WI38 (cell line): ENCODE data around the gene ACYP2.

ENCODE experiments used
- H3K4me3 ChIP-seq: 2 replicates; pipeline ENCODE4 v1.5.1; 2011; ENCODE audit warnings: low read depth, mild to moderate bottlenecking, control low read depth, low read length
- TF ChIP-seq, protein P1 (sequence below): IDR thresholded peaks from 2 replicates; pipeline ENCODE4 v1.5.1; 2012; ENCODE audit warnings: low read depth, mild to moderate bottlenecking, control low read depth, low read length

The ACYP2 gene

DNA sequence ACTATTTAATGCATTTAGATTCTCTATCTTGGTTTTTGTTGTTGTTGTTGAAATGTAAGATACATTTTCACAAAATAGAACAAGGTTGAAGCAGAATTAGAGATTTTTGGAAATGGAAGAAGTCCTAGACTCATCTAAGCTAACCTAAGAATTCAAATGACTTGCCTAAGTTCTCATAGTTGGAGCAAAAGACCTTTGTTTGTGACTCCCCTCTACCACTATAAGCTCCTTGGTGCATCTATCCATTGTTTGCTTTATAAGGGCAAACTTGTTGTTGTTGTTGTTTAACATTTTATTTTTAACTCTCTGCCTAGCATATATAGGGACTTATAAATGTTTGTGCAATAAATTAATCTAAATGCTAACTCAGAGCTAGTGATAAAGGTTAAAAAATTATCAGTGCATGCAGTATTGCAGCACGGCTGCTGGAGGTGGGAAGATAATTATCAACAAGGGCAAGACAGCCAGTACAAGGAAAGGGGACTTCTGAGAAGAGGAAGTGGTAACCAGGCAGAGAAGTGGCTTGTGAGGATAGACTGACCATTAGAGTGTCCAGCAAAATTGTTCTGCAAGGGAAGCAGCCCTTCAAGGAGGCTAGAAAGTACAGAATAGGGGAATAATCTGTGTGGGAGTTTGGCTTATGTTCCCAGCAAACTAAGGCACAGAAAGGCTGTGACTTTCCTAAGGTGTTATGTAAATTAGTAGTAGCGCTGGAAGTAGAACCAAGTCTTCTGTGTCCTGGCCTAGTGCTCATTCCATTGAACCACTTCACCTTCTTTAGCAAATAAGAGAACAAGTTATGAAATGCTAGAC is 38.1 kb upstream of the ACYP2 start:
- TF ChIP-seq, protein P1, sequence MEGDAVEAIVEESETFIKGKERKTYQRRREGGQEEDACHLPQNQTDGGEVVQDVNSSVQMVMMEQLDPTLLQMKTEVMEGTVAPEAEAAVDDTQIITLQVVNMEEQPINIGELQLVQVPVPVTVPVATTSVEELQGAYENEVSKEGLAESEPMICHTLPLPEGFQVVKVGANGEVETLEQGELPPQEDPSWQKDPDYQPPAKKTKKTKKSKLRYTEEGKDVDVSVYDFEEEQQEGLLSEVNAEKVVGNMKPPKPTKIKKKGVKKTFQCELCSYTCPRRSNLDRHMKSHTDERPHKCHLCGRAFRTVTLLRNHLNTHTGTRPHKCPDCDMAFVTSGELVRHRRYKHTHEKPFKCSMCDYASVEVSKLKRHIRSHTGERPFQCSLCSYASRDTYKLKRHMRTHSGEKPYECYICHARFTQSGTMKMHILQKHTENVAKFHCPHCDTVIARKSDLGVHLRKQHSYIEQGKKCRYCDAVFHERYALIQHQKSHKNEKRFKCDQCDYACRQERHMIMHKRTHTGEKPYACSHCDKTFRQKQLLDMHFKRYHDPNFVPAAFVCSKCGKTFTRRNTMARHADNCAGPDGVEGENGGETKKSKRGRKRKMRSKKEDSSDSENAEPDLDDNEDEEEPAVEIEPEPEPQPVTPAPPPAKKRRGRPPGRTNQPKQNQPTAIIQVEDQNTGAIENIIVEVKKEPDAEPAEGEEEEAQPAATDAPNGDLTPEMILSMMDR = no peak
- no peak overlapping the region for H3K4me3 ChIP-seq

DNA sequence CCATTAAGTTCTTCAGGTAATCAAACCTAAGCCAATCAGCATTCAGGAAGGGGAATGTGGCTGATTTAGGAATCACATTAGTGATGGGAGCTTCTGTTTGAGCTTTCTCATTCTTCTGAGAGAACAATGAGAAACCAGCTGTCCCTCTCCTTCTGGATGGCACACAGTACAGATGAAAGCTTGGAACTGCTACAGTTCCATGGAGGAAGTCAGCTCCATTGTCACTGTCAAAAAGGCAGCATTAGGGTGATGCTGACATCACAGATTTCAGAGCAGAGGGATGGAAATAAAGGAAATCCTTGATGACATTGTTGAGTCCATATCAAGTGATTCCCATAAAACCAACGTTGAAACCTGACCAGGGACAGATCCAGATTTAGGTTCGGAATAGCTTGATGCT is 36.1 kb upstream of the ACYP2 start:
- no peak overlapping the region for H3K4me3 ChIP-seq
- TF ChIP-seq, protein P1 = no peak

DNA sequence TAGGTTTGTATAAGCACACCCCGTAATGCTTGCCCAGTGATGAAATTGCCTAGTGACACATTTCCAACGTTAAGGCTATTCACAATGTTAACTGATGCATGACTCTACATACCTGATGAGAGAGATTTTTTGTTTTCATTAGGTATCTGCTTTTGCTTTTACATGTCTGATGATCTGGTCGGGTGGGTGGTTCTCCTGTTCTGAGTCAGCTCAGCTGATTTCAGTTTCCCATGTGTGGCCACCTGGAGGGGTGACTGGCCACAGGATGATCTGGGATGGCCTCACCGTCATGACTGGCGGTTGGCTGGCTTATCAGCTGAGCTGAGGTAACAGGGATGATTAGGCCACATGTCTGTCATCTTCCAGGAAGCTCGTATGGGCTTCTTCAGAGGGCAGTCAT is 33.8 kb upstream of the ACYP2 start:
- no peak overlapping the region for H3K4me3 ChIP-seq

DNA sequence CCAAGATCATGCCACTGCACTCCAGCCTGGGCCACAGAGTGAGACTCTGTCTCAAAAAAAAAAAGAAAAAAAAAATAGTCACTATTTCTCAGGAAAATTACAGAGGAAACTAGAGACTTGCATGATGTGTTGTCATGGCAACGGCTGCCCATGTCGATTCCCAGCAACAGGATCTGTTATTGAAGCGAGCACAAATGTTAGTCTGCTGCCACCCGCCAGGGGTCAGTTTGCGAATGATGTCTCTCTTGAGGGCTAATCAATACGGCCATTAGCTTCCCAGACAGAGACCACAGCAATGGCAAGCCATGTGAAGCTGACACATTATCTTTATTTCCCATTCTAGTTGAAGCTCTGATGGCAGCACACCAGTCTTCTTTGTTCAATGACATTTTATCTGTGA is 32.4 kb upstream of the ACYP2 start:
- TF ChIP-seq, protein P1 = no peak
- no peak overlapping the region for H3K4me3 ChIP-seq

More for the DNA sequence above, 33.8 kb upstream of the ACYP2 start:
- TF ChIP-seq, protein P1 = no peak

DNA sequence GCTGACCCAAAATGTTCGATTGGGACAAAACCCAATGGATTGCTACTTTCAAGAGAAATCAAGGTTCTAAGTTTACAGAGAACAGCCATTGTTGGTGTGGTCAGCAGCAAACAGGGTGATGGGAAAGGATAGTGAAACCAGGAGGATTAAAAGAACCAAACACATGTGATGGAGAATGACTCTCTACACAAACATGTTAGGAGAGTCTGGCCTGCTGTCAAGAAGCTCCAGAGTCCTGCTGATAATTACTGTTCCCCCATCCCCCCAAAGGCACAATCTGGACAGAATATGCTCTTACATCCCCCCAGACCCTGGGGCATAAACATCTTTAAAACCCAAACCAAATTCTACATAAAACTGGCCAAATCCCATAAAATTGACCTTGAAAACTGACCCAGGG is 32.0 kb upstream of the ACYP2 start:
- no peak overlapping the region for H3K4me3 ChIP-seq
- TF ChIP-seq, protein P1 = no peak

DNA sequence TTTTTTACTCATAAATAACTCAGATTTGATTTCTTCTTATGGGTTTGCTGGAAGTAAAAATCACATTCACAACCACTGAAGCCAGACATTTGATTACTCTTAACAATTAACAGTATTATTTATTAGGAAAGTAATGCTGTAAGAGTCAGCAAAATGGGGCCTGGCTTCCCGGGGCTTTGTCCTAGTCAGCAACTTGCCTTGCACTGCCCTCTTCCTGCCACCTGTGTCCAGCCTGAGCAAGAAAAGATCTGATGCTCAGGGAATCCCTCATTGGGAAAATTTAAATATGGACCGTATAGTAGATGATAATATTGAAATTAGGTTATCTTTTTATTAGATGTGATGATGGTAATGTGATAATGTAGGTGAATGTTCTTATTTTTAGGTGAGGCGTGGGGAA is 30.8 kb upstream of the ACYP2 start:
- TF ChIP-seq, protein P1 = 0 out of 2 replicates have a peak, but pooled peaks have one; percentile 17
- no peak overlapping the region for H3K4me3 ChIP-seq

DNA sequence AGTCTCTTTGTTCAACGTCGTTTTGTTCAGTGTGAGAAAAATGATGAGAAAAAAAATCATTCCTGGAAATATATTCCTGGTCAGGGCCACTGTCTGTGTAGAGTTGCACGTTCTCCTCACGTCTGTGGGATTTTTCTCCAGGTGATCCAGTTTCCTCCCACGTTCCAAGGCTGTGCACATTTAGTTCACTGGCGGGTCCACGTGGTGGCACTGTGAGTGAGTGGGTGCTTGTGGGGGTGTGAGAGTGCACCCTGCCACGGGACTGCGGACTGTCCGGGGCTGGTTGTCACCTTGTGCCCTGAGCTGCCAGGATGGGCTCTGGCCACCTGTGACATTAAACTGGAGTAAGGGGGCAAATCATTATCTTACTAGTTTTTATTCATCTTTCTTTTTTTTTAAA is 30.3 kb upstream of the ACYP2 start:
- TF ChIP-seq, protein P1 = no peak
- H3K4me3 ChIP-seq = no peak overlapping the region
